ENCODE results near the gene TEAD3. TPM values are rescaled to one million over a fixed set of nuclear protein-coding genes. Genes with fewer than 3 reads are reported as not detected.

The TEAD3 gene
- total and polyA plus RNA-seq, 11 donors, result 25.8 to 54.3 (median 35.2) TPM

GRCh38 chr6:35477028-35477427 is 19.9 kb downstream of the TEAD3 start:
- DNase-seq, result peak in 1 of 5 donors; percentile 11
- WGBS, 4 donors, result 79 to 93% (median 86%) methylated on average over 3 to 8 of the region's 8 CpGs
- TF ChIP-seq CTCF (IDR thresholded peaks at IDR 0.05) (no peak), POLR2A (IDR thresholded peaks at IDR 0.05) (no peak)
- H3K9me3 ChIP-seq, result no peaks in the 10 kb centered on the region
- peaks cover 0 to 20% (median 7%) of the 10 kb centered on the region in 12 donors for H3K4me1 ChIP-seq
- intact Hi-C loops (cut with DNase I), result no loop called here
- no peak overlapping the region for H3K27ac ChIP-seq
- H3K27me3 ChIP-seq, result no peaks in the 10 kb centered on the region
- H3K36me3 ChIP-seq, result peaks cover 0 to 86% (median 55%) of the 10 kb centered on the region in 9 donors
- H3K4me3 ChIP-seq, result no peak overlapping the region
- no peak for ATAC-seq

GRCh38 chr6:35476004-35476403 is 20.9 kb downstream of the TEAD3 start:
- Histone ChIP-seq H3K27ac (no peak overlapping the region), H3K27me3 (no peaks in the 10 kb centered on the region), H3K36me3 (peaks cover 0 to 93% (median 65%) of the 10 kb centered on the region in 9 donors), H3K4me3 (no peak overlapping the region), H3K9me3 (no peaks in the 10 kb centered on the region), H3K4me1 (peaks cover 0 to 15% (median 6%) of the 10 kb centered on the region in 12 donors)
- DNase-seq (peak in 1 of 5 donors; percentile 18), ATAC-seq (no peak)
- TF ChIP-seq POLR2A (IDR thresholded peaks at IDR 0.05), result no peak
- no peak for TF ChIP-seq CTCF (IDR thresholded peaks at IDR 0.05)
- 87 to 92% (median 91%) methylated on average over 10 to 14 of the region's 14 CpGs for WGBS, 4 donors
- intact Hi-C loops (cut with DNase I), result no loop called here

- WGBS, 4 donors, result 81 to 89% (median 86%) methylated on average over 3 to 4 of the region's 4 CpGs
- no peaks in the 10 kb centered on the region for H3K27me3 ChIP-seq
- H3K9me3 ChIP-seq, result no peaks in the 10 kb centered on the region
- peaks cover 0 to 97% (median 67%) of the 10 kb centered on the region in 9 donors for H3K36me3 ChIP-seq
- ATAC-seq, result peak in 1 of 4 donors; percentile 2
- H3K27ac ChIP-seq, result no peak overlapping the region
- peaks cover 0 to 15% (median 6%) of the 10 kb centered on the region in 12 donors for H3K4me1 ChIP-seq
- DNase-seq, result no peak
- H3K4me3 ChIP-seq, result no peak overlapping the region
- TF ChIP-seq POLR2A (IDR thresholded peaks at IDR 0.05), result no peak
- TF ChIP-seq CTCF (IDR thresholded peaks at IDR 0.05), result no peak
- intact Hi-C loops (cut with DNase I), result no loop called here
Measured at GRCh38 chr6:35475573-35475972, 21.3 kb downstream of the TEAD3 start.

GRCh38 chr6:35474942-35475570 is 21.8 kb downstream of the TEAD3 start:
- Histone ChIP-seq H3K36me3 (peaks cover 0 to 97% (median 70%) of the 10 kb centered on the region in 9 donors), H3K9me3 (no peaks in the 10 kb centered on the region), H3K4me3 (no peak overlapping the region), H3K4me1 (peaks cover 0 to 20% (median 10%) of the 10 kb centered on the region in 12 donors), H3K27ac (peak overlapping the region in 1 of 12 donors; percentile 24), H3K27me3 (no peaks in the 10 kb centered on the region)
- ATAC-seq (peak in 1 of 4 donors; percentile 4), DNase-seq (peak in 1 of 5 donors; percentile 23)
- 88 to 93% (median 92%) methylated on average over 20 of the region's 20 CpGs for WGBS, 4 donors
- intact Hi-C loops (cut with DNase I), result no loop called here
- TF ChIP-seq POLR2A (IDR thresholded peaks at IDR 0.05), result no peak
- no peak for TF ChIP-seq CTCF (IDR thresholded peaks at IDR 0.05)
